IPS-NIHi11 (cell line): ENCODE data around the gene TFCP2L1.

Experiments used
- DNase-seq: peaks from one replicate; pipeline ENCODE4 v3.0.0; 2012; ENCODE audit warnings: mixed read lengths, low spot score

Gene TFCP2L1

DNA sequence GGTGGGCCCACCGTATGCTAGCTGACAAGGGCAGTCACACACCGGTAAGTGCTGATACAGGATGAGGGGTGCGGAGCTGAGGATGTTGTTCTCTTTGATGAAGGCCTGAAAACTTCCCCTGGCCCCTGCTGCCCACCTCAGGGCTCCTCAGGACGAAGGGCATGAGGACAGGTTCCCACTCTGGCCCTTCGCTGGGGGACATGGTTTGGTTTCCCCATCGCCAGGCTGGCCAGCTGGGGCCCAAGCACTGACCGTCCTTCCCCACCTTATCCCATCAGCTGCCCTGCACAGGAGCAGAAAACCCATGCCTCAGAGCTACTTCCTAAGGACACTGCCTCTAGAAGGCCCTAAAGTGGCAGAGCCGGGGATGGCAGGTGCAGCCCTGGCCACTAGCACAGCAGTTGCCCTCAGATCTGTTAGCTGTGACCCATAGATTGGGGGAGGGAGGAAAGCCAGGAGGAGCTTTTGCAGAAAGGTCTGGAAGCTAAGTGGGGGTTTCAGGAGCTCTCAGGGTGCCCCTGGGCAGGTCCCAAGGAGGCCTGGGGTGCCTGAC is 66.5 kb downstream of the TFCP2L1 start:
- DNase-seq = no peak

DNA sequence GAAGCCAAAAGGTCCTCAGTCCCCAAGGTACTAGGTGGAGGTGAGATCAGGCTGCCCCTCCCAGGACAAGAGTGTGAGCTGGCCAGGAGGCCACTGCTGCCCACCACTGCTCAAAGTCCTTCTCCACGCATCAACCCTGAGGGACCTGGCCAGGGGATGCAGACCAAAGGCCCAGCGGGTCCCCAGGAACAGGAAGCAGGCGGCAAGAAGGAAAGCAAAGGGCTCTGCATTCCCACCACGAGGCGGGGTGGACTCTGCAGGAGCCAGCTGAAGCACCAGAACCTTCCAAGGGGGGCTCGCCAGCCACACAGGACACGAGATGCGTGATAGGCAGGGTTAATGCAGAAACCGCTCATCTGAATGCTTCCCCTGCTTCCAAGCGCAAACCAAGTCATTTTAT is 67.4 kb downstream of the TFCP2L1 start:
- DNase-seq = no peak

DNA sequence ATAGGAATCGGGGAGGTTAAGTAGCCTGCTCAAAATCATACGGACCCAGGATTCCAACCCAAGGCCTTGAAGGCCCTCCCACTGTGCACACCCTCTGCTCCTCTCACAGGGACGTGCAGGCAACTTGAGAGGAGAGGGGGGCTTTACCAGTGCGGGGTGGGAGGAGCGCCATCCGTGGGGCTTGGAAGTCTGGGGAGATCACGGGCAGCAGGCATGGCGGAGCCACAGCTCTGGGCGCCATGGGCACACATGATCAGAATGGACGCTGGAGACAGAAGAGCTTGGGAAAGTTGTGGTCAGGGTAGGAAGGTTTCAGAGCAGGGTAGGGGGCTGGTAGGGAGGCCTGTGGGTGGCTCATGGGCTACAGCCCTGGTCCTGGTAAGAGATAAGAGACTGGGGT is 70.7 kb downstream of the TFCP2L1 start:
- no peak for DNase-seq

DNA sequence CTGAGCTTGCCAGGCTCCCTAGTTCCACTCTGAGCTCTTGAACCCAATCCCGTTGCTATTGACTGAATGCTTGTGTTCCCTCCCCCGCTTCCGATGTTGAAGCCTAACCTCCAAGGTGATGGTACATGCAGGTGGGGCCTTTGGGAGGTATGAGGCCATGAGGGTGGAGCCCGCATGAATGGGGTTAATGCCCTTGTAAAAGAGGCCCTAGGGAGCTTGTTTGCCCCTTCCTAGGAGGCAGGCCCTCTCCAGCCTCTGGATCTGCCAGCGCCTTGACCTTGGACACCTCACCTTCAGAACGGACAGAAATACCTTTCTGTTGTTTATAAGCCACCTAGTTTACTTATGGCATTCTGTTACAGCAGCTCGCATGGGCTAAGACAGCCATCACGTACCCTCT is 71.6 kb downstream of the TFCP2L1 start:
- DNase-seq = no peak

DNA sequence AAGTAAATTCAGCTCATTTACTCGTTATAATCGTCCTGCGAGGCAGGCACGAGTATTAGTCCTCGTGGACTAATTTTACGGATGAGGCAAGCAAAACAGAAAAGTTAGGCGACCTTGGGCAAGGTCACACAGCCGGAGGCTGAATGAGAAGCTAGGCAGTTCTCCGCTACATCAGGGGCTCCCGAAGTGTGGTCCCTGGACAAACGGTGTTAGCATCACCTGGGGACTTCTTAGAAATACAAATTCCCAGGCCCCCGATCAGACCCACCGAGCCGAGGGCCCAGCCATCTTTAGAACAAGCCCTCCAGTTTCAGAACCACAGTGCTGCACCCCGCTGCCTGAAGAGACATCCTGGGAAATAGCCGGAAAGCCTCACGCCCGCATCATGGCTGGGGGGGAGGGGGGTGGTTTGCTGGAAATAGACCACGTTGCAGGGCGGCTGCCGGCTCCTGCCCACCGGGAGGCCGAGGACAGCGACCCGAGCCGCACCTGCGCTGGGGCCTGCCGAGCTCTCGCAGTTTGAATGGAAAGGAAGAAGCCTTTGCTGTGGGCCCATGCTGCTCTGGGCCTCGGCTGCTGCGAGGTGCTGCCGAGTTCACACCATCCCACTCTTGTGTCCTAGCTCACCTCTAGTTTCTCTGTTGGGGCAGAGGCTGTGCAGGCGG is 72.2 kb downstream of the TFCP2L1 start:
- DNase-seq = peak; percentile 37

DNA sequence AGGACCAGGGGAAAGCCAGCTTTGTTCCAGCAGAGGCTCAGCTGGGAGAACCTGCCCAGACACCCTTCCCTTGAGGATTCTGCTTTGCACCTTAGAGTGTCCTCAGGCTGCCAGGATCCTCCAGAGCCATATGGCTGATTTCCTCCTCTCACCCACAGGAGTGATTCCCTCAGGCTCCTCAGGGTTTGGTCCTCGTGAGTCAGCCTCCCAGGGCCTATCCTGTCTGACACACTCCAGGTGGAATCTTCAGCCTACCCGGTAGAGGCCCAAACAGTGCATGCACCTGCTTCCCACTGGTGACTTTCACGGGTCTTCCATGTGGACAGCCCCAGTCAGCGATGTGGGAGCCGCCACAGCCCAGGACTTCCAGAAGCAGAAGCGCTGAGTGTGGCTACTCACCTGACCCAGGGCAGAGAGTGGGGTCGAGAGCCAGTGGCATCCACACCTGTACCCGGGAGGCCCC is 73.3 kb downstream of the TFCP2L1 start:
- no peak for DNase-seq

DNA sequence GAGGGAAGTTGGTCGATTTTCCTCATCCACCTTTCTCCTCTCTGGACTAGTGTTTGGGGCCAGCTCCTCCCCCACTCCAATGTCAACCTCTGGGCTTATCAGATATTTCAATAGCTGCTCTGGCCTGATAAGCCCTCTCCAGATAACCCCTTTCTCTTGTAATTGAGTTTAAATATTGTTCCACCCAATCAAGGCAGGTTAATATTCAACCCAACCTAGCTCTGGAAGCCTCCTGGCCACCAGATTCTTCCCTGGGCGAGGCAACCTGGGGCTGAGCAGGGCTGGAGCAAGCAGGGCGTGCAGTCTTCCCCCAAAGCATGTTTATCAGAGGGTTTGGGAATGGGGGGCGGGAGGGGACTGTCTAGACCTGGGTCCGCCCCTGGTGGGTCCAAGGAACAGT is 73.8 kb downstream of the TFCP2L1 start:
- no peak for DNase-seq

DNA sequence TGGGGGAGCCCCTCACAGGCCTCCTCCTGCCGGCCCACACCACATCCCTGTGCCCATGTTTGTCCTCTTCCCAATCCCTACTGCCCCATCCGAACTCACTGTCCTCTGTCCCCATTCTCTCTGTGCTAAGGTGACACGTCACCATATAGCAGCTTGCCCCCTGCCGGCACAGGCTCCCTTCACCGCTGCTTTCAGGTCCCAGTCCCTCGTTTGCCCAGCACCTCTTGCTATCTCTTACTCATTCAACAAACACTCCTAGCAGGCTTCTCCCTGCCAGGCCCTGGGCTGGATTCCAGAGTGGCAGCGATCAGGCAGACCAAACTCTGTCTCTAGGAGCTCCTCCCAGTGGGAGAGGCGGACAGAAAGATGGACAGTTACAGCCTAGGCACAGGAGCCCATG is 74.3 kb downstream of the TFCP2L1 start:
- DNase-seq = no peak

DNA sequence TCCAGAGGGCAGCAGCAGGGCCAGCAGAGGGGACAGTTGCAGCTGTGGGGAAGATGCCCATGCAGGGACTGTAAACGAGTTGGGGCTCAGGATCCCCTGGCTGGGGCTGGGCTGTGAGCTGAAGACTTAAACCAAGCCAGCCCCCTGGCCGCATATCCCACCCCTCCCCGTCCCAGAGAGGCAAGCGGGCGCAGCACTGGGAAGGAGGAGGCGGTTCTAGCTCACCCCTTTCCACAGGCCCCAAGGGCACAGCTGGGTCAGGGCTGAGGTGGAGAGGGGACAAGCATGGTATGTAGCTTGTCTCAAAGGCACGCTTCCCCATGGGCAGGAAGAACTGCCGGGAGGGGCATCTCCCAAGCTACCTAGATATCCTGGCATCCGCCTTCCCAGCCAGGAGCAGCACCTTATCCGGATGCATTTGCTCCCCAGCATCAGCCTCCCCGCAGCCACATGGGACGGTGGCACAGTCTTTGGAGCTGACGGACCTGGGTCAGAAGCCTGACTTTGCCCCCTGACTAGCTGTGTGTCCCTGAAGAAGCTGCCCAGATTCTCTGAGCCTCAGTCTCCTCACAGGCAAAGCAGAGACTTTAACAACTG is 75.9 kb downstream of the TFCP2L1 start:
- no peak for DNase-seq

DNA sequence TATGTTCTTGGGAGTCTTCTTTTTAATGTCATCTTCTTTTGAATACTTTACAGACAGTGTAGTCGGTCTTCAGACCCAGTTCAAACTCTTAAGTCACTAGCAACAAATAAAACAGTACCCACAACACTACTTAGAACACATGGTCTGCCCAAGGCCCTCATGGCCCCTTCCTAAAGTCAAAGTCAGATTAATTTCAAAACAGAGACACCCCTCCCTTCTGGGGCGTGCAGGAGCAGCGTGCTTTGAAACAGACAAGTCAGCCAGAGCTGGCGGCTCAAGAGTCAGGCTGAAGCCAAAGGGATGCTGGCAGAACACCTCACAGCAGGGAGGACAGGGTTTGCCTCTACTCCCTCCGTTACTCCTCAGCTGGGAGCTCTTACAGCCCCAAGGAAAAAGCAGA is 77.5 kb downstream of the TFCP2L1 start:
- no peak for DNase-seq

DNA sequence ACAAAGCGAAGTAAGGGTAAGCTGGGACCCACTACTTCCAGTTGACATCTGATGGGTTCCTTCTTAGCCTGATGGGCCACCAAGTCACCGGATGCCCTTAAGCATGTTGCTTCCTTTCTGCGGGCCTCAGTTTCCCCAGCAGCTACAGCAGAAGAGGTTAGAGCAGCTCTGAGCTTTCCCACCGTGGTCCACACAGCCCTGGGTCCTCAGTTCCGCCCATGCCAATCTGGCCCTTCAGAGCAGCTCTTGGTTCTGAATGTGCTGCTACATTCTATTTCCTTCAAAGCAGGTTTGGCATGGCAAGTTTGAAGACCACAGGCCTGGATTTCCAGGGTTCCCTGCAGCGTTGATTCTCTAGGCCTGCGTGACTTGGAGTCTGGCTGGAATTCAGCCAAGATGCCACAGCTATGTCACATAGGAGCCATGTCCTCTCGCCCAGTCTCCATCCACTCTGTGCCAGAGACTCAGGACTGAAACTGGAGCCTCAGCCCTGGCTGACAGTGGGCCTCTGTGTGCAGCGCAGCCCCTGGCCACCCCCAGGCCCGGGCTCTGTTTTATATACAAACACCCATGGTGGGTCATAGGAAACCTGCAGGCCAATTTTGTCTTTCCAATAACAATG is 79.6 kb downstream of the TFCP2L1 start:
- no peak for DNase-seq

DNA sequence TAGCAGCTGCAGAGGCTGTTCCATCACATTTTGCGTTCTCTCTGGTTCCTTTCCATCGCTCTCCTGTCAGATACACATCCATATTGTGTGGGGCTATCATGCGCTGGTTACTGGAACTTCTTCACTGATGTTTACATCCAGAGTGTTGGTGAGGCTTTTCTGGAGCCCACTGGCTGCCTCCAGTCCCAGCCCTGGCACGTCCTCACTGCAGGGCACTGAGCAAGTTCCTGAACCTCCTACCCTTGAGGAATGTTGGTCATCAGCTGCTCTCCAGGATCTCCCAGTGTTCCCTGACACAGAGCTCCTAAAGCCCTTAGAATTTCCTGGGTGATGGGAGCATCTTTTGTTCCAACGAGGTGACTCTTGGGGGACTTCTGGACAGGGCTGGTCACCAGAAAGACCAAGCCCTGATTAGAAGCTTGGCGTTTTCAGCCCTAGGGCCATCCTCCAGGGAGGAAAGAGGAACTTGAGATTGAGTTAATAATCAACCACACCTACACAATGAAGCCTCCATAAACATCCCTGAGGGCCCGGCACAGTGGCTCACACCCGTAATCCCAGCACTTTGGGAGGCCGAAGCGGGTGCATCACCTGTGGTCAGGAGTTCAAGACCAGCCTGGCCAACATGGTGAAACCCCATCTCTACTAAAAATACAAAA is 81.3 kb downstream of the TFCP2L1 start:
- no peak for DNase-seq

DNA sequence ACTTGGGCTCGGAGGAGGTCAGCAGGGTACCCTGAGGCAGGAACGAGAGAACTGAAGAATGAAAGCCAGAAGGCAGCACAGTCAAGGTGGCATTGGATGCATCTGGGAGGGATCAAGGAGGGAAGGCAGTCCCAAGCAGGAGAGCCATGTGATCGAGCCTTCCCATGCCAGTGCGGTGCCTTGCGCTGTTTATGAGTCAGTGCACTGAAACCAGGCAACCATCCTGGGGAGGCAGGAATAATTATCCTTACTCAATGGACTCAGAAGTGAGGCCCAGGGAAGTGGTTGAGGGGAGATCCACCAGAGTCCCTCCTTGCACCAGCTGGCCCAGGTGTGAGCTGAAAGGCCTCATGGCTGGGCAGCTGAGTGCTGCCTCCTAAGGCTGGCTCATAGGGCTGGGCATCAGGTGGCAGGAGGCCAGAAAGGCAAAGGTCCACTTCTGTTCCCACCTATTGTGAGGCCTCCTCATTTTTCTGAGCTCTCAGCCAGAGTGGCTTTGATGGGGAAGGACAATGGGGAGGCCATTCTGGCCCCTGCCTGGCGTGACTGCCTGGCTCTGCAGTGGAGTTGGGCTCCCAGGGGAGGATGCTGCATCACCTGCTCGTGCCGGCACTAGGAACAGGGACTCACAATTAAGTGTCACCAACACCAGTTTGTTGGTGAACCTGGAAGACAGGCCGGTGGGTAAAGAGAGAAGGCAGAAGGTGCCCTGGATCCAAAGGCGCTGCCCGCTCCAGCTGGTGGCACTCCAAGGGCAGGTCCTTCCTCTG is 82.3 kb downstream of the TFCP2L1 start:
- DNase-seq = no peak

DNA sequence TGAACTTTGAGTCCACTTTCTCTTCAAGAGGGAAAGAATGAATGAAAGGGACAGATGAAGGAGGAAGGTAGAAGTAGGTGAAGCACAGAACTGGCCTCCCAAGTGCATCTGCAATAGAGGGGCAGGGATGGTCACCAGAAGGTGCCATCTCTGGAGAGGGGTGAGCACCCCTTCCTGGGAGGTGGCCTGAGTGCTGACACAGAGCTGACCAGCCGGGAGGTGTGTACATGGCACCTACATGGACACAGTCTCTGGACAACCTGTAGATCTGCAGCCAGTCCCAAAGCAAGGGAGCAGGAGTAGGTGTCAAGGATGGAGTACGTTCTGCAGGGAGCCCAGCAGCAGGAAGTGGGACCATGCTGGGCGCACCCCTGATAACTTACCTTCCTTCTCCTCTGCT is 83.2 kb downstream of the TFCP2L1 start:
- DNase-seq = no peak

DNA sequence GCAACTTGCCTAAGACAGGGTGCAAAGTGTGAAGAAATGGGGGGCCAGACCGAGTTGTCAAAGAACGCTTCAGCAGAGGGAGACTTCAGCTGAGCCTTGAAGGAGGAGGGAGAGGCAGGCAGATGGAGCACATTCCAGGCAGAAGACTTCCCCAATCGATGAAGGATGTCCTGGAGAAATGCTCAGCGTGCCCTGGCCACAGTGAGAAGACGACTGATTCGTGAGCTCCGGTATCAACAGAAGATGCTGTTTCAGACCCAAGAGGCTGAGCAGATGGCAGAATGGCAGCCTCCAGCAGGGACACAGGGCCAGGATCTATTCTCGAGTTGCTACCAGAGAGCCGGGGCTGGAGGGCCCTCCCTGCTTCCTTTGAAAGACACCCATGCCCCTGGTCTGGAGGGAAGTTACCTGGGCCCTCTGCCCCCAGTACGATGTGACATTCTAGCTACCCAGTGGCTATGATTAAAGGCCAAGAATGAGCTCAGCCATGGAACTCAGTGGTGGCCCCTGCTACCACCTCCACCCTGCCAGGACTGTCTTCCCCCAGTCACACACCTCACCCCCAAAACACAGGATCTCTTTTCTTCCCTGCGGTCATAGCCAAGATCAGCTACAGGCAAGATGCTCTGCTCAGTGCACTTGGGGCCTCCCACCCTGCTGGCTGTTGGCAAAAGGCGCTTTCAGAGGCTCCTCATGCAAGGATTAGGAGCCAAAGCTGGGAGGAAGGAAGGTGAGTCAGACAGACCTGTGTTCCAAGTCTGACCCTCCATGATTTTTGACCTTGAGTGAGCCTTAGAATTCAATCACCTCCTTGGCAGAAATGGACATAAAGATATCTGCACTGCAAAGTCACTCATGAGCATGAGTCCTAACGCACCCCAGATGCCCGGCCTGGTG is 84.3 kb downstream of the TFCP2L1 start:
- DNase-seq = no peak

DNA sequence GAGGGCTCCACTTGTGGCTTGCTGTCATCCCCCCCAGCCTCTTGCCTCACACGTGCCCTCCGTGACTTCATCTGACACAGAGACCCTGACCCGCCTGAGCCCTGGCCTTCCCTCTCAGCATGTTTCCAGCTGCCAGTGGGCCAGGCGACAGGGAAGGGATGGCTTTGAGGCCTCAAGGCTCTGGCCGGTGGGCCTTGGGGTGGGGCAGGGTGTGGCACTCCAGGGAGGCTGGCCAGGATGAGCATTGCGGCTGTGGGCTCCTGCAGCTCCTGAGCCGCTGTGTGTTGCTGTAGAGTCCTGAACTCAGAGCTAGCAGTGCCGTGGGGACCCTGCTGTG is 85.0 kb downstream of the TFCP2L1 start:
- no peak for DNase-seq

DNA sequence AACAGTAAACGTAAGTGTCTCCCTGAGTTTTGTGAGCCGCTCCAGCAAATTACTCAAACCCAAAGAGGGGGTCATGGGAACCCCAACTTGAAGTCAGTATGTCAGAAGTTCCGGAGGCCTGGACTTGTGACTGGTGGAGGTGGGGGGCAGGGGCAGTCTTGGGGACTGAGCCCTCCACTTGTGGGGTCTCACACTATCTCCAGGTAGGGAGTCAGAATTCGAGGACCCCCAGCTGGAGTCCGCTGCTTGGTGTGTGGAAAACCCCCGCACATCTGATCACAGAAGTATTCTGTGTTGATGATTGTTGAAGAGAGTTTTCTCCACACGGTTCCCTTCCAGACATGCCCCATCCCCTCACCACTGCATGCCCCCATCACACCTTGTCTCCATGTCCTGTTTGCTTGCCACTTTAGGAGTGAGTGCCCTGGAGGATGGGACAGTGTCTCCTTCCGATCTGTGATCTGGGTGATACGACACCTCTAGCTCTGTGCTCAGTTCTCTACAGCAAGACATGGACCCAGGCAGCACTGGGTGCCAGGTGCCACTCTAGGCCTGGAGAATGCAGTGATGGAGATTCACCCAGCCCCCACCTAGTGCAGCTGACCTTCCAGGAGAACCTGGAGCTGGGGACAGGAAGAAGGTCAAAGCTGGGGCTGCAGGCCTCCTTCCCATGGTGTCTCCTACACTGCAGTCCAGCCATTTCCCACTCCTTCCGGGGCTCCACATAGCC is 85.6 kb downstream of the TFCP2L1 start:
- DNase-seq = no peak

DNA sequence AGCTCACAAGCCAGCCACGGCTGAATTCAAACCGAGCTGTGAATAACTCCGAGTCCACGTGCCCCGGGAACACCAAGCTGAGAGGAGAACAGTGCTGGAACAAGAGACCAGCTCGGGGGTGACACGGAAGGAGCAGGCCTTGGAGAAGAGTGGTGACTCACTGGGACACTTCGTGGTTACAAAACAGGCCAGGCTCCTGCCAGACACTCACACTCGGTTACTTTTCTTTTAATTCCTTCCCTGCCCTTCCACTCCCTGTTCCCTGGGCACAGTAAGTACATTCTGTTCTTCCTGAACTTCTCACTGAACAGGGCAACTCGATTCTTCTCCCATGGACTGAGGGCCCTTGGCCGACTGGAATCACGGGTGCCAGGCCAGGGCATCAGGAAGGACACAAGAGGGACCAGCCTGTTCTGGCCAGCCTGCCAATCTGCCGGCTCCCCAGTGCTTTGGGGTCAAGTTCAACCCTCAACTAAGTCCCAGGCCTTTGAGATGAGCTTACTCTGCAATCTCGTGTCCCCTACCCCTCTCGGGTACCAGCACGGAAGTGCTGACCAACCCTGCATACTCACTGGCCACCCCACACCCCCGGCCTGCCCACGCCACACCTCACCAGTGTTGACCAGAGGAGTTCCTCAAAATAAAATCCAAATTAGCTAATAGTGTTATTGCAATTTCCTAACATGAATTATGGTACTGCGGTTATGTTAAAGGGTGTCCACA is 87.5 kb downstream of the TFCP2L1 start:
- no peak for DNase-seq

DNA sequence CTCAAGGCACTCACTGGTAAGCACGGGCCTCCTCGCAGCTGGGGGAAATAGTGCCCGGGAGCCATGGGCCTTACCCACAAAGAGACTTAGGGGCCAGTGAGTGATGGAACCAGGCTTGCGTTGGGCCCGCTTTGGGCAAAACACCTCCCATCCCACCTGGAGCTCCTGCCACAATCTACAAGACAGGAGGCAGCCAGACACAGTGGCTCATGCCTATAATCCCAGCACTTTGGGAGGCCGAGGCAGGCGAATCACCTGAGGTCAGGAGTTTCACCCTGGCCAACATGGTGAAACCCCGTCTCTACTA is 88.2 kb downstream of the TFCP2L1 start:
- DNase-seq = no peak
